ENCODE results near the gene DCDC2C.

DNA sequence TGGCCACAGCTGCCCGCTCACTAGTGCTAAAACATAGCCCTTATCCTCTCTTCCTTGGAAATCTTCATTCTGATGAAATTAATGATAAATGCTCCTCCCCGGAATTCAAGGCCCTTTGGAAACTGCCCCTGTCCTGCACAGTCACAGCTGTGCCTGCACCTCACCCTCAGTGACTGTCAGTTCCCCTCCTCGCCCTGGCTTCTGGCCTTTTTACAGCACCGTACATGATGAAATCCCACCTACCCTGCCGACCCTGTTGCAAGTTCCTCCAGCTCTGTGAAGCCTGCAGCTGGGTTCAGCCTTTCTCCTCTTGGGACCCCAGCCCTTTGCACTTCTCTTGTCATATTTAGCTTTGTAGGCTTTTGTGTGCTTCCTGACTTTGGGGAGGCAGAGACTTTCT, 48.4 kb downstream of the DCDC2C start:
- TF ChIP-seq EP300 (IDR thresholded peaks at IDR 0.05): no peak
- TF ChIP-seq, protein P1, sequence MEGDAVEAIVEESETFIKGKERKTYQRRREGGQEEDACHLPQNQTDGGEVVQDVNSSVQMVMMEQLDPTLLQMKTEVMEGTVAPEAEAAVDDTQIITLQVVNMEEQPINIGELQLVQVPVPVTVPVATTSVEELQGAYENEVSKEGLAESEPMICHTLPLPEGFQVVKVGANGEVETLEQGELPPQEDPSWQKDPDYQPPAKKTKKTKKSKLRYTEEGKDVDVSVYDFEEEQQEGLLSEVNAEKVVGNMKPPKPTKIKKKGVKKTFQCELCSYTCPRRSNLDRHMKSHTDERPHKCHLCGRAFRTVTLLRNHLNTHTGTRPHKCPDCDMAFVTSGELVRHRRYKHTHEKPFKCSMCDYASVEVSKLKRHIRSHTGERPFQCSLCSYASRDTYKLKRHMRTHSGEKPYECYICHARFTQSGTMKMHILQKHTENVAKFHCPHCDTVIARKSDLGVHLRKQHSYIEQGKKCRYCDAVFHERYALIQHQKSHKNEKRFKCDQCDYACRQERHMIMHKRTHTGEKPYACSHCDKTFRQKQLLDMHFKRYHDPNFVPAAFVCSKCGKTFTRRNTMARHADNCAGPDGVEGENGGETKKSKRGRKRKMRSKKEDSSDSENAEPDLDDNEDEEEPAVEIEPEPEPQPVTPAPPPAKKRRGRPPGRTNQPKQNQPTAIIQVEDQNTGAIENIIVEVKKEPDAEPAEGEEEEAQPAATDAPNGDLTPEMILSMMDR (IDR thresholded peaks at IDR 0.05): no peak
